SJCRH30 (cell line): Measurements from ENCODE around the gene PSAP. TPM values are rescaled to one million over a fixed set of nuclear protein-coding genes. Genes with fewer than 3 reads are reported as not detected.

ENCODE experiments used
- DNase-seq, 2 experiments: peaks; one replicate each; pipeline ENCODE4 v3.0.0-alpha.2; 2015 to 2020
- H3K27ac ChIP-seq: fragments of 250-450 bp; sonication (Bioruptor Pico); 2 replicates; pipeline ENCODE4 v1.5.1; 2020; ENCODE audit warnings: mild to moderate bottlenecking, moderate library complexity
- H3K27me3 ChIP-seq: fragments of 250-450 bp; sonication (Bioruptor Pico); 2 replicates; pipeline ENCODE4 v1.5.1; 2020; ENCODE audit warnings: mild to moderate bottlenecking, moderate library complexity
- H3K36me3 ChIP-seq: fragments of 250-450 bp; sonication (Bioruptor Pico); 2 replicates; pipeline ENCODE4 v1.5.1; 2020; ENCODE audit warnings: mild to moderate bottlenecking, moderate library complexity
- H3K4me1 ChIP-seq: fragments of 250-450 bp; sonication (Bioruptor Pico); 2 replicates; pipeline ENCODE4 v1.5.1; 2020; ENCODE audit warnings: mild to moderate bottlenecking, moderate library complexity
- H3K4me3 ChIP-seq: fragments of 250-450 bp; sonication (Bioruptor Pico); 2 replicates; pipeline ENCODE4 v1.5.1; 2020; ENCODE audit warnings: mild to moderate bottlenecking, moderate library complexity
- H3K9me3 ChIP-seq: fragments of 250-450 bp; sonication (Bioruptor Pico); replicated peaks from 2 replicates; pipeline ENCODE4 v1.5.1; 2020; ENCODE audit warnings: mild to moderate bottlenecking, moderate library complexity
- total RNA-seq: library from RNA; depleted of rRNA; stranded (reverse); fragments of >200 nt; shearing (Covaris generic); gene quantifications from 2 replicates; pipeline ENCODE4 v1.2.3, GENCODE V29; 2014; rRNA removed

PSAP gene
- total RNA-seq, 1 experiment from 2014 or later: 172 TPM

- peak in 1 of 2 experiments; percentile 42 for DNase-seq
- H3K36me3 ChIP-seq: no peaks in the 10 kb centered on the region
- peaks cover 33% of the 10 kb centered on the region for H3K4me1 ChIP-seq
- H3K4me3 ChIP-seq: no peak overlapping the region
- H3K27me3 ChIP-seq: no peaks in the 10 kb centered on the region
- H3K9me3 ChIP-seq: no peaks in the 10 kb centered on the region
- no peak overlapping the region for H3K27ac ChIP-seq
Observed at GRCh38 chr10:71771821-71772617, 79.0 kb downstream of the PSAP start.

- H3K36me3 ChIP-seq: no peaks in the 10 kb centered on the region
- no peak for DNase-seq
- peaks cover 41% of the 10 kb centered on the region for H3K4me1 ChIP-seq
- H3K4me3 ChIP-seq: no peak overlapping the region
- H3K27me3 ChIP-seq: no peaks in the 10 kb centered on the region
- no peak overlapping the region for H3K27ac ChIP-seq
- H3K9me3 ChIP-seq: no peaks in the 10 kb centered on the region
Observed at GRCh38 chr10:71771204-71771603, 79.8 kb downstream of the PSAP start.

DNA sequence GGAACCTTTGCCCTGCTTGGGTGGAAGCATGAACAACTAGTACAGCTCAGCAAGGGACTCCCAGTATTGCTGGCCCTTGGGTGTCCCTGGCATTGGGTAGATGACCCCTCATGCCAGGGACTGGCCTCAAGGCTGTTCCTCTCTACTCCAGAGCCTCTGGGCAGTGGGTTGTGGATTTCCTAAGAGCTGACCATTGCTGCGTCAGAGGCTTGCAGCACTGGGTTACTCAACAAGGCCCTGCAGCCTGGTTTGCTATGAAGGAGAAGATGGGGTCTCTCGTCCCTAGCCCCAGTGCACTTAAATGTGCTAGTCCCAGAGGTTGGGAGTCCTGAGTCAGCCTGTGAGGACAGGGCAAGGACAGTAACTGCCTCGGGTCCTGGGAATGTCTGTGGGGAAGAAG is 80.3 kb downstream of the PSAP start:
- H3K27ac ChIP-seq: no peak overlapping the region
- H3K4me3 ChIP-seq: no peak overlapping the region
- peaks cover 45% of the 10 kb centered on the region for H3K4me1 ChIP-seq
- no peaks in the 10 kb centered on the region for H3K27me3 ChIP-seq
- DNase-seq: no peak
- no peaks in the 10 kb centered on the region for H3K9me3 ChIP-seq
- no peaks in the 10 kb centered on the region for H3K36me3 ChIP-seq

- no peaks in the 10 kb centered on the region for H3K9me3 ChIP-seq
- H3K4me1 ChIP-seq: peaks cover 46% of the 10 kb centered on the region
- DNase-seq: no peak
- no peak overlapping the region for H3K4me3 ChIP-seq
- no peaks in the 10 kb centered on the region for H3K36me3 ChIP-seq
- H3K27me3 ChIP-seq: no peaks in the 10 kb centered on the region
- no peak overlapping the region for H3K27ac ChIP-seq
Observed at GRCh38 chr10:71770255-71770654, 80.8 kb downstream of the PSAP start.

GRCh38 chr10:71769279-71769823 is 81.7 kb downstream of the PSAP start:
- no peak overlapping the region for H3K27ac ChIP-seq
- no peaks in the 10 kb centered on the region for H3K27me3 ChIP-seq
- no peaks in the 10 kb centered on the region for H3K36me3 ChIP-seq
- H3K9me3 ChIP-seq: no peaks in the 10 kb centered on the region
- no peak overlapping the region for H3K4me3 ChIP-seq
- DNase-seq: no peak
- peaks cover 37% of the 10 kb centered on the region for H3K4me1 ChIP-seq

DNA sequence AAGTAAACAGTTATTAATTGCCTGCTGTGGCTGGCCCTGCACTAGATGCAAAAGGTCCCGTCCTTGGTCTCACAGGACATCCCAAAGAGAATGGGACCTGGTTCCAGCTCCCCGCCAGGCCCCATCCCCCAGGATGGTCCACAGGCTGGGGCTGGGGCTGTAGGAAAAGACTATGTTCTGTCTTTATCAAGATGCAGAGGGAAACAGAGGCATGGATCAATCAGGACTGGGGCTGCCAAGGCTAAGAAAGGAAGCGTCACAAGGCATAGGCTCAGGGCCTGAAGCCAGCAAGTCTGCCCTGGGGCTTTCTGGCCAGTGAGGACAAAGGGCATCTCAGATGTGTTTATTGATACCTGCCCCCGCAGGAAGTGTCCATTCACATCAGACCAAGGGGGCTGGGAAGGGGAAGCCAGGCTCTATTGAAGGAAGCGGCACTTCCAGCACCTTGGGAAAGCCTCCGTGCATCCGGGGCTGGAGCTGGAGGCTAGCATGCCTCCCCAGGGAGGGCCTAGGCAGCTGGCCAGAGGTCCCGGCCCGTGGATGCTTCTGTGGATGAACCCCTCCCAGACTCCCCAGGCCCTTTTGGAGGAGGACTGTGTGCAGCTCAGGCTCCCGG is 83.5 kb downstream of the PSAP start:
- H3K4me1 ChIP-seq: peaks cover 32% of the 10 kb centered on the region

GRCh38 chr10:71766717-71767419 is 84.2 kb downstream of the PSAP start:
- H3K27me3 ChIP-seq: no peaks in the 10 kb centered on the region
- no peaks in the 10 kb centered on the region for H3K9me3 ChIP-seq
- H3K36me3 ChIP-seq: no peaks in the 10 kb centered on the region
- no peak overlapping the region for H3K4me3 ChIP-seq
- peaks cover 28% of the 10 kb centered on the region for H3K4me1 ChIP-seq
- peak; percentile 90 to 91 for DNase-seq
- peak overlapping the region; percentile 95 for H3K27ac ChIP-seq

More for the DNA sequence above, 83.5 kb downstream of the PSAP start:
- no peaks in the 10 kb centered on the region for H3K9me3 ChIP-seq
- no peaks in the 10 kb centered on the region for H3K27me3 ChIP-seq
- H3K4me3 ChIP-seq: peak overlapping the region; percentile 19
- peak; percentile 63 to 69 for DNase-seq
- no peaks in the 10 kb centered on the region for H3K36me3 ChIP-seq
- H3K27ac ChIP-seq: peak overlapping the region; percentile 95

Other genes with a start within 250 kb of the PSAP start
- gene C10orf105, start 131.5 kb downstream of the PSAP start, total RNA-seq: not detected in 2 replicates
- gene VSIR, start 77.7 kb downstream of the PSAP start, total RNA-seq: 2.6 and 3.4 TPM in 2 replicates
- 10.1 and 10.4 TPM in 2 replicates for gene CHST3, start 113.1 kb upstream of the PSAP start, total RNA-seq
- gene SPOCK2, start 237.3 kb upstream of the PSAP start, total RNA-seq: 14.3 and 15.5 TPM in 2 replicates